ENCODE data around the gene MICAL2. TPM values are rescaled to one million over a fixed set of nuclear protein-coding genes. Genes with fewer than 3 reads are reported as not detected.

MICAL2 gene
- total and polyA plus RNA-seq, 8 donors = 4.8 to 38.8 (median 26.5) TPM

GRCh38 chr11:12214751-12215150, 104.4 kb downstream of the MICAL2 start:
- Histone ChIP-seq H3K4me1 (peaks cover 32 to 40% (median 39%) of the 10 kb centered on the region in 3 donors), H3K4me3 (no peak overlapping the region), H3K36me3 (no peaks in the 10 kb centered on the region), H3K9me3 (no peaks in the 10 kb centered on the region), H3K27ac (peak overlapping the region in 2 of 4 donors; percentile 7 to 8), H3K27me3 (no peaks in the 10 kb centered on the region)
- DNase-seq (no peak), ATAC-seq (no peak), FAIRE-seq (no peak)
- intact Hi-C loops (cut with DNase I) = no loop called here
- TF ChIP-seq CTCF (IDR thresholded peaks at IDR 0.05) = no peak

GRCh38 chr11:12215181-12215593, 104.8 kb downstream of the MICAL2 start:
- 74 to 80% methylated on average over 9 of the region's 9 CpGs for WGBS, 2 donors
- Histone ChIP-seq H3K27me3 (no peaks in the 10 kb centered on the region), H3K27ac (peak overlapping the region in 2 of 4 donors; percentile 7 to 8), H3K4me3 (no peak overlapping the region), H3K9me3 (no peaks in the 10 kb centered on the region), H3K4me1 (peaks cover 35 to 45% (median 43%) of the 10 kb centered on the region in 3 donors), H3K36me3 (no peaks in the 10 kb centered on the region)
- FAIRE-seq (no peak), ATAC-seq (no peak), DNase-seq (no peak)
- TF ChIP-seq CTCF (IDR thresholded peaks at IDR 0.05) = no peak
- intact Hi-C loops (cut with DNase I) = no loop called here

GRCh38 chr11:12216041-12216451, 105.7 kb downstream of the MICAL2 start:
- peak; percentile 21 to 52 (median 46) for ATAC-seq
- Histone ChIP-seq H3K4me1 (peaks cover 44 to 53% (median 52%) of the 10 kb centered on the region in 3 donors), H3K36me3 (no peaks in the 10 kb centered on the region), H3K27me3 (no peaks in the 10 kb centered on the region), H3K4me3 (no peak overlapping the region), H3K27ac (peak overlapping the region; percentile 7 to 16 (median 12)), H3K9me3 (no peaks in the 10 kb centered on the region)
- peak in 4 of 6 donors; percentile 46 to 71 (median 62) for DNase-seq
- no peak for TF ChIP-seq CTCF (IDR thresholded peaks at IDR 0.05)
- no peak for FAIRE-seq
- 35 to 43% methylated on average over 10 of the region's 10 CpGs for WGBS, 2 donors
- intact Hi-C loops (cut with DNase I) = no loop called here

GRCh38 chr11:12216671-12217374, 106.4 kb downstream of the MICAL2 start:
- TF ChIP-seq CTCF (IDR thresholded peaks at IDR 0.05) = no peak
- peak overlapping the region; percentile 7 to 16 (median 12) for H3K27ac ChIP-seq
- peaks cover 45 to 54% (median 54%) of the 10 kb centered on the region in 3 donors for H3K4me1 ChIP-seq
- whole genome bisulfite sequencing, 2 donors = 18 to 19% methylated on average over 10 of the region's 10 CpGs
- no peak overlapping the region for H3K4me3 ChIP-seq
- H3K9me3 ChIP-seq = no peaks in the 10 kb centered on the region
- FAIRE-seq (no peak), ATAC-seq (peak in 3 of 4 donors; percentile 5 to 20 (median 7)), DNase-seq (peak in 1 of 6 donors; percentile 68)
- no peaks in the 10 kb centered on the region for H3K27me3 ChIP-seq
- intact Hi-C loops (cut with DNase I) = no loop called here
- H3K36me3 ChIP-seq = no peaks in the 10 kb centered on the region

- no peaks in the 10 kb centered on the region for H3K27me3 ChIP-seq
- intact Hi-C loops (cut with DNase I) = no loop called here
These were observed 107.5 kb downstream of the MICAL2 start for GRCh38 chr11:12217879-12218278.

More at GRCh38 chr11:12217879-12218278, 107.5 kb downstream of the MICAL2 start:
- Histone ChIP-seq H3K4me3 (no peak overlapping the region), H3K36me3 (no peaks in the 10 kb centered on the region), H3K4me1 (peaks cover 45 to 54% (median 54%) of the 10 kb centered on the region in 3 donors), H3K27ac (no peak overlapping the region), H3K9me3 (no peaks in the 10 kb centered on the region)
- WGBS, 2 donors = 70 to 72% methylated on average over 4 of the region's 4 CpGs
- FAIRE-seq = no peak
- no peak for TF ChIP-seq CTCF (IDR thresholded peaks at IDR 0.05)
- no peak for ATAC-seq
- DNase-seq = no peak
